ENCODE results near the gene EVI2A. TPM values are rescaled to one million over a fixed set of nuclear protein-coding genes. Genes with fewer than 3 reads are reported as not detected.
"Not testable (repeated sequence)": the region's sequence is repeated elsewhere in the genome, so short reads cannot be mapped to it uniquely, and the experiment has no call there.

The EVI2A gene
- total RNA-seq, 6 experiments from 2014 or later = 0.26 to 5.5 (median 2.4) TPM

- intact Hi-C loops (cut with DNase I) = no loop called here
- H3K27ac ChIP-seq = no peak overlapping the region
- no peaks in the 10 kb centered on the region for H3K9me3 ChIP-seq
- DNase-seq (no peak), ATAC-seq (no peak)
- TF ChIP-seq CTCF (IDR thresholded peaks at IDR 0.05) (no peak), POLR2A (IDR thresholded peaks at IDR 0.05) (no peak)
- no peaks in the 10 kb centered on the region for H3K27me3 ChIP-seq
- H3K36me3 ChIP-seq = no peaks in the 10 kb centered on the region
- H3K4me1 ChIP-seq = no peaks in the 10 kb centered on the region
- no peak overlapping the region for H3K4me3 ChIP-seq
Measured at GRCh38 chr17:31291820-31292219, 29.6 kb downstream of the EVI2A start.

GRCh38 chr17:31289790-31290189, 31.6 kb downstream of the EVI2A start:
- Histone ChIP-seq H3K27ac (no peak overlapping the region), H3K36me3 (no peaks in the 10 kb centered on the region), H3K27me3 (no peaks in the 10 kb centered on the region), H3K4me1 (no peaks in the 10 kb centered on the region), H3K9me3 (no peaks in the 10 kb centered on the region), H3K4me3 (no peak overlapping the region)
- ATAC-seq (no peak), DNase-seq (no peak)
- intact Hi-C loops (cut with DNase I) = no loop called here
- 82% methylated on average over 3 of the region's 3 CpGs for WGBS (ENCODE audit: insufficient coverage, low coverage, low lambda C conversion rate, missing lambda C conversion rate)
- no peak for TF ChIP-seq POLR2A (IDR thresholded peaks at IDR 0.05)

GRCh38 chr17:31287932-31288331, 33.5 kb downstream of the EVI2A start:
- 60% methylated on average over 1 of the region's 1 CpG for WGBS (ENCODE audit: insufficient coverage, low coverage, low lambda C conversion rate, missing lambda C conversion rate)
- H3K4me3 ChIP-seq; H3K36me3 ChIP-seq; DNase-seq; H3K4me1 ChIP-seq; H3K9me3 ChIP-seq; ATAC-seq; H3K27me3 ChIP-seq; intact Hi-C loops (cut with DNase I); H3K27ac ChIP-seq: not testable (repeated sequence)

- H3K27ac ChIP-seq = no peak overlapping the region
- intact Hi-C loops (cut with DNase I) = no loop called here
- no peaks in the 10 kb centered on the region for H3K36me3 ChIP-seq
- no peaks in the 10 kb centered on the region for H3K9me3 ChIP-seq
- no peaks in the 10 kb centered on the region for H3K27me3 ChIP-seq
- no peak for ATAC-seq
- DNase-seq = no peak
- TF ChIP-seq POLR2A (IDR thresholded peaks at IDR 0.05) (no peak), CTCF (IDR thresholded peaks at IDR 0.05) (no peak)
- no peak overlapping the region for H3K4me3 ChIP-seq
- no peaks in the 10 kb centered on the region for H3K4me1 ChIP-seq
- WGBS (ENCODE audit: insufficient coverage, low coverage, low lambda C conversion rate, missing lambda C conversion rate) = 94% methylated on average over 1 of the region's 1 CpG
Measured at GRCh38 chr17:31286587-31286986, 34.8 kb downstream of the EVI2A start.

- no peaks in the 10 kb centered on the region for H3K27me3 ChIP-seq
- DNase-seq (no peak), ATAC-seq (no peak)
- no peak overlapping the region for H3K4me3 ChIP-seq
- no peaks in the 10 kb centered on the region for H3K4me1 ChIP-seq
- TF ChIP-seq POLR2A (IDR thresholded peaks at IDR 0.05) = no peak
- TF ChIP-seq CTCF (IDR thresholded peaks at IDR 0.05) = no peak
- intact Hi-C loops (cut with DNase I) = no loop called here
- H3K9me3 ChIP-seq = no peaks in the 10 kb centered on the region
- H3K27ac ChIP-seq = no peak overlapping the region
- no peaks in the 10 kb centered on the region for H3K36me3 ChIP-seq
Measured at GRCh38 chr17:31283841-31284240, 37.6 kb downstream of the EVI2A start.

- no peaks in the 10 kb centered on the region for H3K36me3 ChIP-seq
- no peak for ATAC-seq
- H3K27me3 ChIP-seq = no peaks in the 10 kb centered on the region
- intact Hi-C loops (cut with DNase I) = no loop called here
- H3K4me1 ChIP-seq = no peaks in the 10 kb centered on the region
- no peak overlapping the region for H3K27ac ChIP-seq
- TF ChIP-seq POLR2A (IDR thresholded peaks at IDR 0.05) (no peak), CTCF (IDR thresholded peaks at IDR 0.05) (no peak)
- WGBS (ENCODE audit: insufficient coverage, low coverage, low lambda C conversion rate, missing lambda C conversion rate) = 100% methylated on average over 2 of the region's 2 CpGs
- H3K4me3 ChIP-seq = no peak overlapping the region
- no peaks in the 10 kb centered on the region for H3K9me3 ChIP-seq
- DNase-seq = no peak
Measured at GRCh38 chr17:31281061-31281460, 40.4 kb downstream of the EVI2A start.

All from right lobe of liver (tissue), 6 donors.